ENCODE results near the gene MARVELD3. TPM values are rescaled to one million over a fixed set of nuclear protein-coding genes. Genes with fewer than 3 reads are reported as not detected.
"Not testable (repeated sequence)": the region's sequence is repeated elsewhere in the genome, so short reads cannot be mapped to it uniquely, and the experiment has no call there.

Gene MARVELD3
- total RNA-seq, 1 experiment from 2014 or later, result 3.4 TPM

DNA sequence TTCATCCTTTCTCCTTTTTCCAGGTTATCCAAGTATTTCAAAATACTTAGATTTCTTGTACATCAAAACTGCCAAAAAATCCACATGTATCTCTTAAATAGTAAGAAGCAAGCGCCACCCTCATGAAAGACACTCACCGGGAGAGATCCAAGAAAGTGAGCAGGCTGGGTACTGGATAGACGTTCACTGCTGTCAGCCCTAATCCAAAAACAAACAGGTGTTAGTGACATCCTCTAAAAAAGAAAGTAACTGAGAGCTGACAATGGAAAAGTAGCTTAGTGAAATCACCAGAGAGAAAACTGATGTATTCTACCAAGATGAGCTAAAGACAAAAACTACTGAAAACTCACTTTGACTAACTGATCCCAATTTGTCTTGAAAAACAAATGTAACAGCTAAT, 46.1 kb downstream of the MARVELD3 start:
- Histone ChIP-seq H3K27me3 (ENCODE audit: control insufficient read depth, insufficient read depth, low read length) (no peaks in the 10 kb centered on the region), H3K36me3 (replicated peaks; ENCODE audit: control insufficient read depth, insufficient read depth, low read length) (peaks cover 23% of the 10 kb centered on the region), H3K4me3 (ENCODE audit: insufficient read depth, low read depth, low read length) (no peak overlapping the region)
- DNase-seq, result no peak

DNA sequence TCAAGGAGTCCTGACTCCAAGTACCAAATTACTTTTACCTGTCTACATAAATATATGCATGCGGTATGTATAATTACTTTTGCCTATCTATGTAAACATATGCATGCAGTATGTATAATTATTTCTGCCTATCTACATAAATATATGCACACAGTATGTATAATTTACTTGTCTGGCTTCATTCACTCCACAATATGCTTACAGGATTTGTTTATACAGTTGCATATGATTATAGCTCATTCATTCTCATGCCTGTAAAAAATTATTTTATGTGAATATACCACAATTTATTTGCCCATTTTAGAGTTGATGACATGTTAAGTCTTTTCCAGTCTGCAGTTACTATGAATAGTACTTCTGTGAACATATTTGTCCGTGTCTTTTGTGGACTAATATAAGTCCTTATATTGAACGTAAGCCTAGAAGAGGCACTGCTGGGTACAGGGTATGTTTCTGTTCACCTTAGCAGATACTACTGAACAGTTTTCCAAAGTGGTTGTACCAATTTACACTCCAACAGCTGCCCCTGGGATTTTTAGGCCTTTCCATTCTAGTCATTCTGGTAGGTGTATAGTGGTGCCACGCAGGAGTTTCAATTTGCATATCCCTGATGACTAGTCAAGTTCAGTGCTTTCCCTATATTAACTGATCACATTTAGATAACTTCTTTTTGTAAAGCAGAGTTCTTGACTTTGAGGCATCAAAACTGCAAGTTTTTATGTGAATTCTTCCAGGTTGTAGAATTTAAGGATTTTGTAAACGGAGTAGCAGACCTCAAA, 47.0 kb downstream of the MARVELD3 start:
- no peak for DNase-seq
- H3K36me3 ChIP-seq (replicated peaks; ENCODE audit: control insufficient read depth, insufficient read depth, low read length), result peaks cover 23% of the 10 kb centered on the region
- H3K4me3 ChIP-seq (ENCODE audit: insufficient read depth, low read depth, low read length), result no peak overlapping the region
- no peaks in the 10 kb centered on the region for H3K27me3 ChIP-seq (ENCODE audit: control insufficient read depth, insufficient read depth, low read length)

DNA sequence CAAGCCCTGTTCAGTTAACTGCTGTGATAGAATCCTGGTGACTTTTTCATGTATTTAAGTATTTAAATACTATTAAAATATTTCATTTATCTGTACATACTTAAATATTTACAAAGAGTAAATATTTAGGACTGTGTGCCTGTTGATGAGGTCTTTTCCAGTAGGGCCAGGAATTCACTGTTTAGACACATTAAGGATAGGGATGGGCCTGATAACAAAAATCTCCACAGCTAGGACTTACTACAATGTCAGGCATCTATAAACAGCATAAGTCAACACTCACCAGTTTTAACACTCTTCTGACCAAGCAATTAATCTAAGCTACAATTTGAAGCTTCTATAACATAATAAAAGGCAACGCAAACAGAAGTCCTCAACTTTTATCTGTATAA, 47.6 kb downstream of the MARVELD3 start:
- peaks cover 22% of the 10 kb centered on the region for H3K36me3 ChIP-seq (replicated peaks; ENCODE audit: control insufficient read depth, insufficient read depth, low read length)
- no peak overlapping the region for H3K4me3 ChIP-seq (ENCODE audit: insufficient read depth, low read depth, low read length)
- no peaks in the 10 kb centered on the region for H3K27me3 ChIP-seq (ENCODE audit: control insufficient read depth, insufficient read depth, low read length)
- no peak for DNase-seq

DNA sequence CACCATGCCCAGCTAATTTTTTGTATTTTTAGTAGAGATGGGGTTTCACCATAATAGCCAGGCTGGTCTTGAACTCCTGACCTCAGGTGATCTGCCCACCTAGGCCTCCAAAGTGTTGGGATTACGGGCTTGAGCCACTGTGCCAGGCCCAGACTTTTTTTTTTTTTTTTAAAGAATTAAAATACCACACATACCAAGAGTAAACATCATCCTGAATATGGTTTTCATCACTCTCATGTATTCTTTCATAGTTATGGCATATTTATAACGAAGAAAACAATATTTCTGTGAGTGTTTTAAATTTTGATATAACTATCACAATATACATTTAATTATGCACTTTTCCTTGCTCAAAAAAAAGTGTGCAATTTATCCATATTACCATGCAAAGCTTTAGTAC, 48.2 kb downstream of the MARVELD3 start:
- Histone ChIP-seq H3K27me3 (ENCODE audit: control insufficient read depth, insufficient read depth, low read length) (no peaks in the 10 kb centered on the region), H3K4me3 (ENCODE audit: insufficient read depth, low read depth, low read length) (no peak overlapping the region), H3K36me3 (replicated peaks; ENCODE audit: control insufficient read depth, insufficient read depth, low read length) (peaks cover 22% of the 10 kb centered on the region)
- no peak for DNase-seq

DNA sequence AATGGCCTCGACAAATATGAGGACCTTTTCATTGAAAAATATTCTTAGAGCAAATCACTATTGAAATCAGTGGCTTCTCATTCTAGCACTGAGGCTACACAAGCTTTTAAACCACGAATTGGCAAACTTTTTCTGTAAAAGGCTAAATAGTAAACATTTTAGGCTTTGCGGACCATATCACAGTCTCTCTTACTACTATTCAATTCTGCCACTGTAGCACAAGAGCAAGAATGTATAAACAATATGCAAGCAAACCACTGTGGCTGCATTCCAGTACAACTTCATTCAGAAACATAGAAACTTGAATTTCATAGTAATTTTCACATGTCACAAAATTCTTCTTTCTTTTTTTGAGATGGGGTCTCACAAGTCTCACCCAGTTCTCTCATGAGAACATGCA, 49.4 kb downstream of the MARVELD3 start:
- no peak for DNase-seq
- no peaks in the 10 kb centered on the region for H3K27me3 ChIP-seq (ENCODE audit: control insufficient read depth, insufficient read depth, low read length)
- peaks cover 16% of the 10 kb centered on the region for H3K36me3 ChIP-seq (replicated peaks; ENCODE audit: control insufficient read depth, insufficient read depth, low read length)
- H3K4me3 ChIP-seq (ENCODE audit: insufficient read depth, low read depth, low read length), result no peak overlapping the region

DNA sequence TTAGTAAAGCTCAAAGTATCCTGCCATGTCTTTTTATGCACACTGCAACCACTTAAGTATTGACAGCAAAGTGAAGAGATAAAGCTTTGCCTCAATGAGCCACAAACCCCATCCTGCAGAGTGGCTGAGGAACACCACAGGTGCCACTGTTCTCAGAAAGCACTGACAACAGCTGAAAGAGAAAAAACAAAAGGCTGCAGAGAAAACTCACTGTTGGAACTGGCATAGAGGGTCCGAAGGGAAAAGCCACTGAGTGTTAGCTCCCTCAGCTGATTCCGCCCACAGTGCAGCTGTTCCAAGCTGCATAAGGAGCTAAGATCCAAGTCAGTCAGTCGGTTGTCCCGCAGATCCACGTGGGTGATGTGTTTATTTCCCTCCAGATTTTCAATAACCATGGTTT, 50.3 kb downstream of the MARVELD3 start:
- no peak overlapping the region for H3K4me3 ChIP-seq (ENCODE audit: insufficient read depth, low read depth, low read length)
- H3K36me3 ChIP-seq (replicated peaks; ENCODE audit: control insufficient read depth, insufficient read depth, low read length), result peaks cover 12% of the 10 kb centered on the region
- no peak for DNase-seq
- H3K27me3 ChIP-seq (ENCODE audit: control insufficient read depth, insufficient read depth, low read length), result no peaks in the 10 kb centered on the region

DNA sequence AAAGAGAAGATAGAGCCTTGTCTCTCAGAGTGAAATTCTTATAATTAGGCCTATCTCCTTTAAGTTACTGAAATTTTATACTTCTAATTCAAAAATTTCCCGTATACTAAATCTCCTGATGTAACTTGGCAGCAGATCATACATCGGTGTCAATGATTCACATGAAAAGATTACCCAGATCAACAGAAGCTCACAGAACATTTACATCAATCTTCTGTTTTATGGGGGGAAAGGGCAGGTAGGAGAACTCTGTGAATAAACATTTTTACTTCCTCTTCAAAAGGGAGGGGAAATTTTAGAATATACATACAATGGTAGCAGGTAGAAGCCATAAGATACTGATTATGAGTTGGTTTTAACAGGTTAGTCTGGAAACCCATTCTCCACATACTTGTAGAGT, 55.4 kb downstream of the MARVELD3 start:
- H3K27me3 ChIP-seq (ENCODE audit: control insufficient read depth, insufficient read depth, low read length), result no peaks in the 10 kb centered on the region
- H3K4me3 ChIP-seq (ENCODE audit: insufficient read depth, low read depth, low read length), result no peak overlapping the region
- H3K36me3 ChIP-seq (replicated peaks; ENCODE audit: control insufficient read depth, insufficient read depth, low read length), result peaks cover 4% of the 10 kb centered on the region
- DNase-seq, result no peak

DNA sequence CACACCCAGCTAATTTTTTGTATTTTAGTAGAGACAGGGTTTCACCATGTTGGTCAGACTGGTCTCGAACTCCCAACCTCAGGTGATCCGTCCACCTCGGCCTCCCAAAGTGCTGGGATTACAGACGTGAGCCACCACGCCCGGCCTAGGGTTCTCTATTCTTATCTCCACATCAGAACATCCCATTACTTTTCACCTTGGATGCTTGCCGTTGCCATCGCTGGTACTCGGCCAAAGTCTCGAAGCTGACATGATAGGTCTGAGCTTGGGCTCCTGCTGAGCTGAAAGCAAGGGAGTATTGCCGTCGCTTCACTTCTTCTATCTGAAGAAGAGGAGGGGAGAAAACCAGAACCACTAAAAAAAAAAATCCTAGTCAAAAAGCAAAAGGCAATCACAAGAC, 58.3 kb downstream of the MARVELD3 start:
- not testable (repeated sequence) for H3K27me3 ChIP-seq (ENCODE audit: control insufficient read depth, insufficient read depth, low read length); DNase-seq; H3K36me3 ChIP-seq (replicated peaks; ENCODE audit: control insufficient read depth, insufficient read depth, low read length); H3K4me3 ChIP-seq (ENCODE audit: insufficient read depth, low read depth, low read length)

Other genes with a start within 250 kb of the MARVELD3 start
- not detected in 2 replicates for gene TLE7, start 184.1 kb upstream of the MARVELD3 start, total RNA-seq (2014; rRNA removed; shearing (Covaris generic))
- gene ZNF23, start 163.9 kb upstream of the MARVELD3 start, total RNA-seq (2014; rRNA removed; shearing (Covaris generic)), result 9.8 and 11.5 TPM in 2 replicates
- 1.7 and 2.6 TPM in 2 replicates for gene ZNF19, start 136.9 kb upstream of the MARVELD3 start, total RNA-seq (2014; rRNA removed; shearing (Covaris generic))
- 6.7 and 7.6 TPM in 2 replicates for gene CHST4, start 99.8 kb upstream of the MARVELD3 start, total RNA-seq (2014; rRNA removed; shearing (Covaris generic))
- gene TAT, start 49.1 kb upstream of the MARVELD3 start, total RNA-seq (2014; rRNA removed; shearing (Covaris generic)), result not detected in 2 replicates
- gene PHLPP2, start 98.5 kb downstream of the MARVELD3 start, total RNA-seq (2014; rRNA removed; shearing (Covaris generic)), result 5.3 and 7.3 TPM in 2 replicates
- 36.7 and 42.5 TPM in 2 replicates for gene AP1G1, start 182.7 kb downstream of the MARVELD3 start, total RNA-seq (2014; rRNA removed; shearing (Covaris generic))
- 12.1 and 12.6 TPM in 2 replicates for gene ATXN1L, start 219.8 kb downstream of the MARVELD3 start, total RNA-seq (2014; rRNA removed; shearing (Covaris generic))

All from H7 (cell line).